Trophoblast cell (in vitro differentiated cells and primary cell): Measurements from ENCODE around the gene ZNF516.

Experiments used
- DNase-seq, 2 donors: peaks; one replicate each; pipeline ENCODE4 v3.0.0-alpha.2; 2016
- H2AFZ ChIP-seq: 2 replicates; pipeline ENCODE4 v1.6.1; 2013; ENCODE audit warnings: low read length, moderate library complexity, mild to moderate bottlenecking; ENCODE audit not compliant: insufficient read depth, poor library complexity
- H2AK5ac ChIP-seq: 2 replicates; pipeline ENCODE4 v1.6.1; 2013; ENCODE audit warnings: mild to moderate bottlenecking, low read length
- H2BK120ac ChIP-seq: 2 replicates; pipeline ENCODE4 v1.6.1; 2013; ENCODE audit warnings: low read length, mild to moderate bottlenecking, moderate library complexity; ENCODE audit not compliant: insufficient read depth, poor library complexity
- H2BK12ac ChIP-seq: 2 replicates; pipeline ENCODE4 v1.6.1; 2013; ENCODE audit warnings: mild to moderate bottlenecking, low read length, moderate library complexity
- H2BK5ac ChIP-seq: 2 replicates; pipeline ENCODE4 v1.6.1; 2013; ENCODE audit warnings: low read length, low read depth, moderate library complexity, mild to moderate bottlenecking; ENCODE audit not compliant: poor library complexity
- H3K14ac ChIP-seq: 2 replicates; pipeline ENCODE4 v1.6.1; 2013; ENCODE audit warnings: mild to moderate bottlenecking, low read length
- H3K18ac ChIP-seq: 2 replicates; pipeline ENCODE4 v1.6.1; 2013; ENCODE audit warnings: mild to moderate bottlenecking, low read length
- H3K23ac ChIP-seq: 2 replicates; pipeline ENCODE4 v1.6.1; 2013; ENCODE audit warnings: low read length
- H3K27ac ChIP-seq: 2 replicates; pipeline ENCODE4 v1.5.1; 2013; ENCODE audit warnings: low read depth, mild to moderate bottlenecking, inconsistent platforms, low read length, moderate library complexity
- H3K27me3 ChIP-seq: 2 replicates; pipeline ENCODE4 v1.6.1; 2013; ENCODE audit warnings: inconsistent platforms, mild to moderate bottlenecking, low read length, moderate library complexity; ENCODE audit not compliant: insufficient read depth
- H3K36me3 ChIP-seq, 2 experiments: 1 replicate in 1 of 2; 2 replicates in 1 of 2; pipeline ENCODE4 v1.6.1; 2013; ENCODE audit warnings: low read length in 2 of 2, mild to moderate bottlenecking in 2 of 2, moderate library complexity in 1 of 2; ENCODE audit not compliant: insufficient read depth in 2 of 2, control insufficient read depth in 1 of 2
- H3K4ac ChIP-seq: 2 replicates; pipeline ENCODE4 v1.6.1; 2013; ENCODE audit warnings: low read depth, mild to moderate bottlenecking, low read length, moderate library complexity
- H3K4me1 ChIP-seq, 2 experiments: 1 replicate in 1 of 2; 2 replicates in 1 of 2; pipeline ENCODE4 v1.6.1; 2013; ENCODE audit warnings: low read length in 2 of 2, mild to moderate bottlenecking in 2 of 2, moderate library complexity in 1 of 2; ENCODE audit not compliant: insufficient read depth in 2 of 2, control insufficient read depth in 1 of 2
- H3K4me2 ChIP-seq: 2 replicates; pipeline ENCODE4 v1.6.1; 2013; ENCODE audit warnings: inconsistent platforms, mild to moderate bottlenecking, low read length, moderate library complexity
- H3K4me3 ChIP-seq: 2 replicates; pipeline ENCODE4 v1.5.1; 2013; ENCODE audit warnings: mild to moderate bottlenecking, low read depth, low read length, inconsistent platforms
- H3K79me1 ChIP-seq: one replicate; pipeline ENCODE4 v1.6.1; 2013; ENCODE audit warnings: low read length
- H3K79me2 ChIP-seq: 2 replicates; pipeline ENCODE4 v1.6.1; 2013; ENCODE audit warnings: low read length, mild to moderate bottlenecking; ENCODE audit not compliant: control insufficient read depth, insufficient read depth, poor library complexity
- H3K9ac ChIP-seq: 2 replicates; pipeline ENCODE4 v1.6.1; 2013; ENCODE audit warnings: mild to moderate bottlenecking, low read length
- H3K9me3 ChIP-seq: 2 replicates; pipeline ENCODE4 v1.6.1; 2013; ENCODE audit warnings: low read depth, mild to moderate bottlenecking, control low read depth, inconsistent platforms, low read length; ENCODE audit not compliant: insufficient read depth
- H4K12ac ChIP-seq: 2 replicates; pipeline ENCODE4 v1.6.1; 2013; ENCODE audit warnings: low read depth, mild to moderate bottlenecking, low read length, moderate library complexity
- H4K8ac ChIP-seq: 2 replicates; pipeline ENCODE4 v1.6.1; 2013; ENCODE audit warnings: low read depth, mild to moderate bottlenecking, low read length, moderate library complexity
- H4K91ac ChIP-seq: one replicate; pipeline ENCODE4 v1.6.1; 2013; ENCODE audit warnings: low read depth, mild to moderate bottlenecking, low read length, moderate library complexity
- WGBS: extraction: QIAGEN DNeasy Blood & Tissue Kit; methylation state at CpG from one replicate; pipeline ENCODE4 v1.1.7; 2013; ENCODE audit warnings: missing lambda C conversion rate; ENCODE audit not compliant: insufficient read length, insufficient coverage; ENCODE audit errors: extremely low coverage; 5-methylcytosine and 5-hydroxymethylcytosine counted together

Gene ZNF516

GRCh38 chr18:76314015-76314414, 181.0 kb downstream of the ZNF516 start:
- Histone ChIP-seq H2BK120ac (no peak overlapping the region), H3K23ac (no peak overlapping the region)

More at GRCh38 chr18:76314015-76314414, 181.0 kb downstream of the ZNF516 start:
- H3K79me2 ChIP-seq: no peaks in the 10 kb centered on the region
- H2BK12ac ChIP-seq: no peak overlapping the region
- no peak overlapping the region for H2AK5ac ChIP-seq
- H3K27me3 ChIP-seq: no peaks in the 10 kb centered on the region
- H3K4me1 ChIP-seq: no peaks in the 10 kb centered on the region
- H4K91ac ChIP-seq: no peak overlapping the region
- no peak for DNase-seq
- no peak overlapping the region for H3K4me3 ChIP-seq
- H3K9ac ChIP-seq: no peak overlapping the region
- no peak overlapping the region for H4K8ac ChIP-seq
- no CpG with 5 or more reads among the region's 3 CpGs for WGBS
- no peak overlapping the region for H3K4ac ChIP-seq
- H3K9me3 ChIP-seq: no peaks in the 10 kb centered on the region
- no peak overlapping the region for H3K27ac ChIP-seq
- H2BK5ac ChIP-seq: no peak overlapping the region
- no peak overlapping the region for H3K4me2 ChIP-seq
- H3K79me1 ChIP-seq: no peaks in the 10 kb centered on the region
- H3K14ac ChIP-seq: no peak overlapping the region
- no peak overlapping the region for H4K12ac ChIP-seq
- H3K36me3 ChIP-seq: peaks cover 0 to 1% of the 10 kb centered on the region in 2 experiments
- no peak overlapping the region for H3K18ac ChIP-seq
- no peak overlapping the region for H2AFZ ChIP-seq
